CD4-positive, alpha-beta T cell treated with Interleukin-2 at 100 ng/mL for 4 hours (primary cell): ENCODE measurements around the gene GABRE.
"Not testable (repeated sequence)": the region's sequence is repeated elsewhere in the genome, so short reads cannot be mapped to it uniquely, and the experiment has no call there.

Experiments used
- DNase-seq: peaks from one replicate; pipeline ENCODE4 v3.0.0-alpha.2; 2020; ENCODE audit warnings: low spot score

Gene GABRE

DNA sequence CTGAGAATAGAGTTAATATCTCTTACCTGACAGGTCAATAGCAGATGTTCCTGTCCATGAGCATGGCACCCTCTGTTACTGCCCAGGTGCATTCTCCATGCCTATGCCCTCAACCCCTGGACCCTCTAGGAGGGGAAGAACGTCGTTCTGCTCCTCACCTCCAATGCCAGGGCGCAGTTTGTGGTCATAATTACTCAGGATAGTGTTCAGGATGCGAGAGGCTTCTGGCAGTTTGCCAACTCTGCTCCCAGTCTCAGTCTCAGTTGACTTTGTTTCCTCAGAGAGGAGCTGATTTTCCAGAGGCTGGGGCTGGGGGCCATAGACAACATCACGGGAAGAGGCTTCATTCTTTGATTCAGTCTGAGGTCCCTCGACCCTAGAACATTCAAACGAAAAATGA, 4.4 kb downstream of the GABRE start:
- DNase-seq = no peak

DNA sequence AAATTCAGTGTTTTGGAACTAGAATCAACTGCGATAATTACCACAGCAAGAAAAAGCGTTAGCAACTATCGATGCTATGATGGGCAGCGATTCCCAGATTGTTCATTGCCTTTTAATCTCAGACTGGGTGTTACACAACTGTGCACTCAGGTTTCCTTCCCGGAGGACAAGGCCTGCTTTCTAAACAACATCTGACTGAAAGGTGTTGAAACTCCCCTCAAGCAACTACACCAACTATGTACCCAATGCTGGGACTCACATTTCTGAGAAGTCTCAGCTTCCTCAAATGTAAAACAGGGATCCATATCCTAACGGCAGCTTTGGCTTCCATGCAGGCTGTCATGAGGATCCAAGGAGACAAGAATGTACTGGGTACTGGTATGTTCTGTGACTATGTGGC, 8.2 kb downstream of the GABRE start:
- DNase-seq = no peak

DNA sequence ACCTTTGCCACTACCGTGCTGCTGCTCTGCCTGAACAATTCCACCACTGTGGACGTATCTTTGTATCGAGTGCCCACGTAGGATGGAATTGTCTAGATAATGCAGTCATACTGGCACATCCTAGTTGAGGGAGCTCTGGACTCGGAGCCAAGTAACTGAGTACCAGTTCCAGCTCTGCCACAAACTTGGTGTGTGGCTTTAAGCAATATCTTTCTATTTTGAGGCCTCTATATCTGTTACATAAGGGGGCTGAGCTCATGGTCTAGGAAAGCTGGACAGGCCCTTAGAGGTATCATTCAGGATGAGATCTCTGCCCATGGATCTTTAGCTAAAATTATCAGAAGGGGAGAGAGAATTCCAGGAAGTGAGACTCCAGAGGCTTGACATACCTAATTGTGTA, 12.4 kb downstream of the GABRE start:
- DNase-seq = no peak

DNA sequence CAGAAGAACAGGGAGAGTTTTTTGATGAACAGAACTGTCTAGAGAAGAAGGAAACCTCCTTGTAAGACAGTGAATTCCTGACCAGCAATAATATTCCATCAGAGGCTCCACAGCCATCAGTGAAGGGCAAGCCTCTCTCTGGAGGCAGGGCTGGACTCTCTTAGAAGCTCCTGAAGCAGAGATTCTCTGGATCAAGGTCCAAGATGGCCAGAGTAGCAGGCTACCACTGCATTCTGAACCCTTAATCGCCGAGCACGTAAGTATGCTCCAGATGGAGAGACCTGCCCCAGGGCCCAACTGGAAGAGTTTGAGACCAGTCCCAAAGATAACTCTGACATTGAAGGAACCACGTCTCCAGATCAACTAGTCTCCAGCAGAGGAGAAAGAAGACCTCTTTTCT, 16.4 kb downstream of the GABRE start:
- no peak for DNase-seq

GRCh38 chrX:151954730-151955129, 19.7 kb downstream of the GABRE start:
- no peak for DNase-seq

- no peak for DNase-seq
Observed at GRCh38 chrX:151938172-151938571, 36.3 kb downstream of the GABRE start.

- no peak for DNase-seq
Observed at GRCh38 chrX:151935358-151935757, 39.1 kb downstream of the GABRE start.

DNA sequence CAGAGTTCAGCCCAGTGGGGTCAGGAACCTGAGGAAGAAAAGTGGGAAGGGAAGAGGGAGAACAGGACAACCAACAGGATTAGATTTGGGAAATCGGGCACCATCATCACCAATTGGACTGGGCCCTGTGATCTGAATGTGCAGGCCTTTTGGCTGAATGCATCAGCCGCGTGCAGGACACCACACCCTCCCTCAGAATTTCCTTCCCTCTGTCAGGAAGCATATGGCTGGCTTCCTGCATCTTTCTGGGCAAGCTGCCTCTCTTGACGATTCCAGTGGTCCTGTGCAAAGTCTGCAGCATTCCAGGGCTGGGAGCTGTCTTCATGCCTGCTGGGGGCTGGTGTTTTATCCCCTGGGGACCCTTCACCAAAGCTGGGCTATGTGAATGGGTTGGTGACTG, 45.4 kb downstream of the GABRE start:
- no peak for DNase-seq

DNA sequence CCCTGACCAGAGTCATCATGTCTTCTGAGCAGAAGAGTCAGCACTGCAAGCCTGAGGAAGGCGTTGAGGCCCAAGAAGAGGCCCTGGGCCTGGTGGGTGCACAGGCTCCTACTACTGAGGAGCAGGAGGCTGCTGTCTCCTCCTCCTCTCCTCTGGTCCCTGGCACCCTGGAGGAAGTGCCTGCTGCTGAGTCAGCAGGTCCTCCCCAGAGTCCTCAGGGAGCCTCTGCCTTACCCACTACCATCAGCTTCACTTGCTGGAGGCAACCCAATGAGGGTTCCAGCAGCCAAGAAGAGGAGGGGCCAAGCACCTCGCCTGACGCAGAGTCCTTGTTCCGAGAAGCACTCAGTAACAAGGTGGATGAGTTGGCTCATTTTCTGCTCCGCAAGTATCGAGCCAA, 50.8 kb downstream of the GABRE start:
- DNase-seq = no peak

DNA sequence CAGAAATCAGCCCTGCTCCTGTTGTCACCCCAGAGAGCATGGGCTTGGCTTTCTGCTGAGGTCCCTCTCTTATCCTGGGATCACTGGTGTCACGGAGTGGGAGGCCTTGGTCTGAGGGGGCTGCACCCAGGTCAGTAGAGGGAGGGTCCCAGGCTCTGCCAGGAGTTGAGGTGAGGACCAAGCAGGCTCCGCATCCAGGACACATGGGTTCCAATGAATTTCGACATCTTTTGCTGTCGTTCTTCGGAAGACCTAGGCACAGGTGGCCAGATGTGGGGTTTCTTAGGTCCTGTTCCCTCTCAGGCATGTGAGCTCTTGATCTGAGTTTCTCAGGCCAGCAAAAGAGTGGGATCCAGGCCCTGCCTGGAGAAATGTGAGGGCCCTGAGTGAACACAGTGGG, 51.8 kb downstream of the GABRE start:
- no peak for DNase-seq

DNA sequence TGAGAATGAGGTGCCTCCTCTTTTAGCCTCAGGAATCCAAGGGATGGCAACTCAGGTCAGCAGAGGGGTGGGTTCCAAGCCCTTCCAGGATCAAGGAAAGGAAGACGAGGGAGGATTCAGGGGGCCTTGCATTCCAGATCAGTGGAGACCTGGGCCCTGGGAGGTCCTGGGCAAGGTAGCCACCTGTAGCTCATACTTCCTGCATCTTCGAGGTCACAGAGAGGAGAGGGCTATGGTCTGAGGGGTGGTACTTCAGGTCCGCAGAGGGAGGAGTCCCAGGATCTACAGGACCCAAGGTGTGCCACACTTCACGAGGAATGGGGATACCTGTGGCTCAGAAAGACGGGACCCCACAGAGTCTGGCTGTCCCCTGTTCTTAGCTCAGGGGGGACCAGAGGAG, 52.6 kb downstream of the GABRE start:
- no peak for DNase-seq

DNA sequence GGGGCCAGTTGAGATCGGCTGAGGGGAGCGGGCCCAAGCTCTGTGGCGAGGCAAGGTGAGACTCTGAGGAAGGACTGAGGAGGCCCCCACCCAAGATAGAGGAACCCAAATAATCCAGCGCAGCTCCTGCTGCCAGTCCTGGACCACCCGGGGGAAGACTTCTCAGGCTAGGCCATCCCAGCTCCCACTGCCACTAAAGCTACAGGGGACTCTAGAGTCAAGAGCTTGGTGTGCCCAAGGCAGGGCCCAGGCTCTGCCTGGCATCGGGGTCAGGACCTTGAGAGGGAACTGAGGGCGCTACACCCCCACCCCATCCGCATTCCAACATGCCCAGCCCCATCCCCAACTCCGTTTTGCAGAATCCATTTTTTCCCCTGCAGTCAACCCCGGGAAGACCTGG, 53.2 kb downstream of the GABRE start:
- no peak for DNase-seq

GRCh38 chrX:151920530-151920929, 53.9 kb downstream of the GABRE start:
- DNase-seq = no peak

DNA sequence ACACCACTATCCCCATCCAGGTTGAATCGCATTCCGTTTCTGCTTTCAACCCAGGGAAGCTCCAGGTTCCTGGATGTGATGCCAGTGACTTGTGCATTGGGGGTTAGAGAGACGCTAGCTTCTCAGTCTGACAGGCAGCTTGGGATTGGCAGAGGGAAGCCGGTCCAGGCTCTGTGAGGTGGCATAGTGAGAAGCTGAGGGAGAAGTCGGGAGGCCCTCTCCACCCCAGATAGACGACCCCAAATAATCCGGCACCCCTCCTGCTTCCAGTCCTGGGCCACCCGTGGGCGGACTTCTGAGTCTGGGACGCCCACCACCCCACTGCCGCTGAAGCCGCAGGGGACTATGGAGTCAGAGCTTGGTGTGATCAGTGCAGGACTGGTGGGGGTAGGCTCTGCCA, 54.4 kb downstream of the GABRE start:
- no peak for DNase-seq

DNA sequence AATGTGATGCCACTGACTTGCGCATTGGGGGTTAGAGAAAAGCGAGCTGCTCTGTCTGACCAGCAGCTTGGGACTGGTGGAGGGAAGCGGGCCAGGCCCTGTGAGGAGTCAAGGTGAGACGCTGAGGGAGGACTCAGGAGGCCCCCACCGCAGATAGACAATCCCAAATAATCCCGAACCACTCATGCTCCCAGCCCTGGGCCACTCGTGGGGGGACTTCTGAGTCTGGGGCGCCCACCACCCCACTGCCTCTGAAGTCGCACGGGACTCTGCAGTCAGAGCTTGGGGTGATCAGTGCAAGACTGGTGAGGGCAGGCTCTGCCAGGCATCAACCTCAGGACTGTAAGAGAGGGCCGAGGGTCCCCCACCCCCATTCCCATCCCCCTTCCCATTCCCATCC, 54.9 kb downstream of the GABRE start:
- no peak for DNase-seq

DNA sequence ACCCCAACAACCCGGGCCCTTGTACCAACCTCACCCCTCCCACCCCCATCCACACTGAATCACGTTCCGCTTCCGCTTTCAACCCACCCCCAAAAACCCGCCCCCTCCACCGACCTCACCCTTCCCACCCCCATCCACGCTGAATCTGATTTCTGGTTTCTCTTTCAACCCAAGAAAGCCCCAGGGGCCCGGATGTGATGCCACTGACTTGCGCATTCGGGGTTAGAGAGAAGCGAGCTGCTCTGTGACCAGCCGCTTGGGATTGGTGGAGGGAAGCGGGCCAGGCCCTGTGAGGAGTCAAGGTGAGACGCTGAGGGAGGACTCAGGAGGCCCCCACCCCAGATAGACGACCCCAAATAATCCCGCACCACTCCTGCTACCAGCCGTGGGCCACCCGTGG, 55.7 kb downstream of the GABRE start:
- not testable (repeated sequence) for DNase-seq

- DNase-seq = no peak
Observed at GRCh38 chrX:151912780-151913179, 61.7 kb downstream of the GABRE start, which contains the start of gene MAGEA4. Gene MAGEA4 (plus strand): TSS chrX:151912889. CDS start chrX:151923665, 10,776 bp downstream.

DNA sequence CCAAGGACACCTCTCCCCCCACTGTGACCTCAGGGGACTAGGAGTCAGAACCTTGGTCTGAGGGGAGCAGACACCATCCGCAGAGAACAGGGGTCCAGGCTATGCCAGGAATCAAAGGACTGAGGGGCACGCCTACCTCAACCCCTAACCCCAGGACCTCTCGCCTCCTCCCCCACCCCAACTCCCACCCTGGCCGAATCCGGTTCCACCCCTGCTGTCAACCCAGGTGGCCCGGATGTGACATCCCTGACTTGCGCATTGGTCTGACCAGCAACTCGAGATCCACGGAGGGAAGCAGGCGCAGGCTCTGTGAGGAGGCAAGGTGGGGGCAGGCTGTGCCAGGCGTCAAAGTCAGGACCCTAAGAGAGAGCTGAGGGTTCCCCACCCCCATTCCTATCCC, 62.3 kb downstream of the GABRE start:
- no peak for DNase-seq

- DNase-seq = no peak
Observed at GRCh38 chrX:151904989-151905388, 69.5 kb downstream of the GABRE start.
